Testis (tissue), 3 donors: ENCODE measurements around the gene HSPBP1. TPM values are rescaled to one million over a fixed set of nuclear protein-coding genes. Genes with fewer than 3 reads are reported as not detected.

Experiments used
- DNase-seq: peaks from one replicate; pipeline ENCODE4 v3.0.0-alpha.2; 2019
- H3K27ac ChIP-seq, 2 donors: fragments of 200-600 bp; sonication (generic); one replicate each; pipeline ENCODE4 v1.5.1; 2019
- H3K27me3 ChIP-seq: fragments of 200-600 bp; sonication (generic); one replicate; pipeline ENCODE4 v1.5.1; 2019
- H3K36me3 ChIP-seq: fragments of 200-600 bp; sonication (generic); one replicate; pipeline ENCODE4 v1.5.1; 2017; ENCODE audit warnings: low read depth; ENCODE audit errors: missing control alignments
- H3K4me1 ChIP-seq: fragments of 200-600 bp; sonication (generic); one replicate; pipeline ENCODE4 v1.5.1; 2019
- H3K4me3 ChIP-seq, 2 donors: fragments of 200-600 bp; sonication (generic); one replicate each; pipeline ENCODE4 v1.5.1; 2017 to 2019
- H3K9me3 ChIP-seq: fragments of 200-600 bp; sonication (generic); one replicate; pipeline ENCODE4 v1.5.1; 2017
- POLR2A ChIP-seq: fragments of 450-650 bp; IDR thresholded peaks from one replicate; pipeline ENCODE4 v1.6.1; 2017; ENCODE audit warnings: antibody characterized with exemption, mild to moderate bottlenecking, moderate library complexity
- WGBS, 2 donors: methylation state at CpG; one replicate each; pipeline ENCODE4 v1.1.5; 2018; 5-methylcytosine and 5-hydroxymethylcytosine counted together
- intact Hi-C: fragments of 100-400 bp; cut with DNase I; formaldehyde crosslinking; loops from one replicate; pipeline ENCODE4 v1.15.1; 2023; ENCODE audit warnings: low total_unique reads
- polyA plus RNA-seq: library from polyadenylated mRNA; stranded (reverse); fragments of 350-450 nt; fragmentation: Illumina TruSeq; extraction: RNeasy Lipid Tissue Mini Kit (QIAGEN cat#74804); gene quantifications from one replicate; pipeline ENCODE4 v1.2.3, GENCODE V29; 2014; ENCODE audit warnings: low read depth, low replicate concordance; ENCODE audit not compliant: insufficient read depth
- total RNA-seq, 2 donors: library from RNA; depleted of rRNA; stranded (reverse); fragments of >200 nt; gene quantifications; one replicate each; pipeline ENCODE4 v1.2.3, GENCODE V29; 2016
- TF ChIP-seq, protein P1 (sequence below), 3 experiments: fragments of 450-650 bp in 2 of 3; fragments of 200-600 bp in 1 of 3; sonication (generic) in 1 of 3; IDR thresholded peaks; one replicate each; pipeline ENCODE4 v1.5.1; 2016 to 2019; ENCODE audit warnings: antibody characterized with exemption in 3 of 3, mild to moderate bottlenecking in 2 of 3, moderate library complexity in 1 of 3

Gene HSPBP1
- total and polyA plus RNA-seq, 3 donors from 2014 or later: 42.7 to 48.2 (median 43.5) TPM

DNA sequence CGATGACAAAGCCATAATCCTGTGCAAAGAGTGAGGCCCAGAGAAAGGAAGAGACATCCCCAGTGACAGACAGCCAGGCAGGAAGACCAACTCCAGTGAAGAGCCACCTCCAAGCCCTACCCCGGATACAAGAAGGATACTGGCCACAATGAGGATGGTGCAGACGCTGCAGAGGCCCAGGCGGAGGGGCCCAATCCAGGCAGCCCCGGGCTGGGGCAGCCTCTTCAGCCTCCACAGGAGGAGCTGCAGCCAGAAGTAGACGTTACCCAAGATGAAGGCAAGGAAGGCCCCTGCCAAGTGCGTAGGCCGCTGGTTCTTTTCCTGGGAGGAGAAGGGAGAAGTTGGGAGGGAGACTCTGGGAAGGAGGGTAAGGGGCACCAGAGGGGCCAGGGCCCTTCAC, 36.7 kb upstream of the HSPBP1 start:
- Histone ChIP-seq H3K9me3 (no peaks in the 10 kb centered on the region), H3K27me3 (no peaks in the 10 kb centered on the region), H3K4me1 (no peaks in the 10 kb centered on the region), H3K27ac (no peak overlapping the region), H3K36me3 (no peaks in the 10 kb centered on the region), H3K4me3 (no peak overlapping the region)
- TF ChIP-seq, protein P1, sequence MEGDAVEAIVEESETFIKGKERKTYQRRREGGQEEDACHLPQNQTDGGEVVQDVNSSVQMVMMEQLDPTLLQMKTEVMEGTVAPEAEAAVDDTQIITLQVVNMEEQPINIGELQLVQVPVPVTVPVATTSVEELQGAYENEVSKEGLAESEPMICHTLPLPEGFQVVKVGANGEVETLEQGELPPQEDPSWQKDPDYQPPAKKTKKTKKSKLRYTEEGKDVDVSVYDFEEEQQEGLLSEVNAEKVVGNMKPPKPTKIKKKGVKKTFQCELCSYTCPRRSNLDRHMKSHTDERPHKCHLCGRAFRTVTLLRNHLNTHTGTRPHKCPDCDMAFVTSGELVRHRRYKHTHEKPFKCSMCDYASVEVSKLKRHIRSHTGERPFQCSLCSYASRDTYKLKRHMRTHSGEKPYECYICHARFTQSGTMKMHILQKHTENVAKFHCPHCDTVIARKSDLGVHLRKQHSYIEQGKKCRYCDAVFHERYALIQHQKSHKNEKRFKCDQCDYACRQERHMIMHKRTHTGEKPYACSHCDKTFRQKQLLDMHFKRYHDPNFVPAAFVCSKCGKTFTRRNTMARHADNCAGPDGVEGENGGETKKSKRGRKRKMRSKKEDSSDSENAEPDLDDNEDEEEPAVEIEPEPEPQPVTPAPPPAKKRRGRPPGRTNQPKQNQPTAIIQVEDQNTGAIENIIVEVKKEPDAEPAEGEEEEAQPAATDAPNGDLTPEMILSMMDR (IDR thresholded peaks at IDR 0.05): no peak
- no peak for TF ChIP-seq POLR2A
- intact Hi-C loops: no loop called here
- no peak for DNase-seq
- WGBS, 2 donors: 80% methylated on average over 7 to 8 of the region's 8 CpGs

DNA sequence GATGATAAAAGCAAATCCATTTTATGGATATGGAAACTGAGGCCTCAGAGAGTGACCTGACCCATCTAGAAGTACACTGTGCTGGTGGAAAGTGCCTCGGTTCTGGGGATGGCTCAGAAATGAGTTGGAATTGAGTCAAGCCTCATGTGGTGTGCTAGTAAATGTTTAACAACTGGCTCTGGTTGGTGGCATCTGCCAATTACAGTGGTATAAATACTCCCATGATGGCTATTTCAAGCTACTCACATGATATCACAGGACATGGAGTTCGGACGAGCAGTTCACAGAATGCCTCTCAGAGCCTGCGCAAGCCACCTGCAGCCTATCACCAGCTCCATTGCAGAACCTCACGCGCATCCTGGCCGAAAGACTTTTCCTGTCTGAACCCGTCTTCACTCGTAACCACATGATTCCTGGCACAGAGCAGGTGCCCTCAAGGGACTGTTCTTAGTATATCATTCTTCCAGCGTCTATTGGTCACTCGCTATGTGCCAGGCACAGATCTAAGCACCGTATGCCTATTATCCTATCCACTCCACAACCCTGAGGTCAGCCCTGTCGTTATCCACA, 36.1 kb upstream of the HSPBP1 start:
- no peak for DNase-seq
- intact Hi-C loops: no loop called here
- WGBS, 2 donors: 88 to 92% methylated on average over 13 of the region's 13 CpGs
- Histone ChIP-seq H3K4me3 (no peak overlapping the region), H3K9me3 (no peaks in the 10 kb centered on the region), H3K36me3 (no peaks in the 10 kb centered on the region), H3K4me1 (no peaks in the 10 kb centered on the region), H3K27me3 (no peaks in the 10 kb centered on the region), H3K27ac (no peak overlapping the region)
- TF ChIP-seq, protein P1 (IDR thresholded peaks at IDR 0.05): no peak
- no peak for TF ChIP-seq POLR2A

DNA sequence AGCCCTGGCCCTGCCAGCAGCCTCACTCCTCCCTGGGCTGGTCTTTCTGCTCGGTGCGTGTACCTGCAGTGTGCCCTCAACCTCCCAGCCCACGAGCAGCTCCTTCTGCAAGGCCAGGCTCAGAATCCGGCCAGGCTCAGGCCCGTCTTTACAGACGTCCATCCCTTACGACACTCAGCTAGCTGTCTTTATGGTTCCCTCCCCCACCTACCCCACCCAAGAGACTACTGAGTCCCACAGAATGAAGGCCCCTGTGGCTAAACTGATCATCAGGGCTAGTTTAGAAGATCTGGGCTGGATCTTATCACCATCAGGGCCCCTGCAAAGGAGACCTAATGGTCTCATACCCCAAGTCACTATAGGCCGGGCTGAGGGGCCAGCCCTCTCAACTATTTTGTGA, 34.5 kb upstream of the HSPBP1 start:
- no peak for TF ChIP-seq POLR2A
- TF ChIP-seq, protein P1 (IDR thresholded peaks at IDR 0.05): no peak
- no peaks in the 10 kb centered on the region for H3K9me3 ChIP-seq
- 83 to 96% methylated on average over 8 of the region's 8 CpGs for WGBS, 2 donors
- no peaks in the 10 kb centered on the region for H3K4me1 ChIP-seq
- no peak for DNase-seq
- H3K27ac ChIP-seq: no peak overlapping the region
- H3K4me3 ChIP-seq: no peak overlapping the region
- H3K27me3 ChIP-seq: no peaks in the 10 kb centered on the region
- no peaks in the 10 kb centered on the region for H3K36me3 ChIP-seq
- intact Hi-C loops: no loop called here

DNA sequence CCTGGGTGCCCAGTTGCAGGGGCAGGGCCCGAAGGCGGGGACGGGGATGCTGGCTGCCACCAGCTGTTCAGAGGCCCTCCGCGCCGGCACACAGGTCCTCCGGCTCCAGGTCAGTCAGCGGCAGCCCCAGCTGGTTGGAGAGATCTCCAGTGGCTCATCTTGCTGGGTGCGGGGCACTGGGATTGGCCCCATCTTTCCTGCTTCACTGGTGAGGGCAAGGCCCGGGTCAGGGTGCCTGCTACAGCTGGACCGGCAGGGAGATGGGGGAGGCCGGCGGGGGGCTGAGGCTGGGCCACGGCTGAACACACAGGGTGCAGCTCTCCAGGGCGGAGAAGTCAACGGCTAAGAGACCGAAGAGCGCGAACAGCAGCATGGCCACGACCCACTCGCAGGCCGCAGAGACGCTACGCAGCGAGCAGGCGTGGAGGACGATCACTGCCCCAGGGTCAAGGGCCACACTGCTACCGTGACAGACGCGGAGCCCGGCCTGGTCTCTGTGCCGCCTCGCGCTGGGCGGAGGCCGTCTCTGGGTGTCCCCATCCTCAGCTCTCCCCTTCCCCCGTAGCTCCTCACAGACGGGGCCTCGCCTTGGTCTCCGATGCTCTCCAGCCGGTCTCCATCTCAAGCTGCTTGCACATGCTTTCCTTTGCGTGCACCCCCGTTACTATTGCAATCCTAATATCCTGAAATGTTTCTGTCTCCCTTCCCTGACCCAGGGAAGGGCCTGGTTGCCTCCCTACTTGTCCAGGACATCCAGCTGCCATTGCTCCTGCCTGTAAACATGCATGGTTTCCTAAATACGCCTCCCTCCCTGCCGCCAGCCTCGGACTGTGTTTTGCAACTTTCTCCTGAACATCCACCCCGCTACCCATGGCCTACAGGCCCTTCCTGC, 33.0 kb upstream of the HSPBP1 start:
- H3K27me3 ChIP-seq: no peaks in the 10 kb centered on the region
- H3K36me3 ChIP-seq: no peaks in the 10 kb centered on the region
- no peaks in the 10 kb centered on the region for H3K9me3 ChIP-seq
- intact Hi-C loops: no loop called here
- no peak overlapping the region for H3K4me3 ChIP-seq
- no peak for DNase-seq
- WGBS, 2 donors: 66 to 79% methylated on average over 28 to 47 of the region's 47 CpGs
- H3K27ac ChIP-seq: no peak overlapping the region
- no peak for TF ChIP-seq POLR2A
- TF ChIP-seq, protein P1 (IDR thresholded peaks at IDR 0.05): no peak
- no peaks in the 10 kb centered on the region for H3K4me1 ChIP-seq
